Heart right ventricle (tissue), 16 donors: ENCODE measurements around the gene SLC2A10. TPM values are rescaled to one million over a fixed set of nuclear protein-coding genes. Genes with fewer than 3 reads are reported as not detected.

Experiments
- ATAC-seq, 8 donors: fragments of 200-7000 bp; cut with Tn5 transposase; one replicate each; pipeline ENCODE4 v1.9.1; 2020; ENCODE audit warnings: mild to moderate bottlenecking in 8 of 8, moderate library complexity in 8 of 8, moderate number of reproducible peaks in 1 of 8
- DNase-seq, 2 donors: peaks; one replicate each; pipeline ENCODE4 v3.0.0-alpha.2; 2020
- H3K27ac ChIP-seq, 10 donors: fragments of 200-600 bp; sonication (generic) in 2 of 10; one replicate each; pipeline versions ENCODE4 v1.5.0 to v1.8.0; 2020 to 2022; ENCODE audit warnings: mild to moderate bottlenecking in 3 of 10
- H3K27me3 ChIP-seq, 7 donors: fragments of 200-600 bp; one replicate each; pipeline ENCODE4 v1.8.0; 2021 to 2022; ENCODE audit warnings: mild to moderate bottlenecking in 2 of 7
- H3K36me3 ChIP-seq, 9 donors: fragments of 200-600 bp; sonication (generic) in 1 of 9; one replicate each; pipeline versions ENCODE4 v1.5.0 to v1.8.0; 2020 to 2022; ENCODE audit warnings: mild to moderate bottlenecking in 2 of 9
- H3K4me1 ChIP-seq, 9 donors: fragments of 200-600 bp; sonication (generic) in 1 of 9; one replicate each; pipeline versions ENCODE4 v1.5.0 to v1.8.0; 2020 to 2022; ENCODE audit warnings: mild to moderate bottlenecking in 4 of 9
- H3K4me3 ChIP-seq, 10 donors: fragments of 200-600 bp; sonication (generic) in 2 of 10; one replicate each; pipeline versions ENCODE4 v1.5.0 to v1.8.0; 2020 to 2022; ENCODE audit warnings: mild to moderate bottlenecking in 7 of 10, moderate library complexity in 2 of 10
- H3K9me3 ChIP-seq, 11 donors: fragments of 200-600 bp in 10 of 11; sonication (generic) in 2 of 11; one replicate each; pipeline versions ENCODE4 v1.5.0 to v1.8.0; 2013 to 2022; ENCODE audit warnings: mild to moderate bottlenecking in 2 of 11, control low read depth in 1 of 11, moderate library complexity in 1 of 11
- CTCF ChIP-seq, 9 donors: fragments of 200-600 bp; sonication (generic) in 2 of 9; IDR thresholded peaks; one replicate each; pipeline versions ENCODE4 v1.5.0 to v1.8.0; 2021 to 2022; ENCODE audit warnings: antibody characterized with exemption in 9 of 9, mild to moderate bottlenecking in 5 of 9, moderate library complexity in 1 of 9
- WGBS, 2 donors: extraction: QIAGEN DNeasy Blood & Tissue Kit; methylation state at CpG; one replicate each; pipeline ENCODE4 v1.1.7; 2013; ENCODE audit warnings: inconsistent platforms in 1 of 2; 5-methylcytosine and 5-hydroxymethylcytosine counted together
- intact Hi-C, 10 donors: fragments of 100-400 bp; cut with DNase I; formaldehyde crosslinking; loops; one replicate each; pipeline versions ENCODE4 v1.11.1 to v1.14.2; 2022
- polyA plus RNA-seq, 2 donors: library from polyadenylated mRNA; stranded (reverse); fragments of 200-250 nt; gene quantifications; one replicate each; pipeline ENCODE4 v1.2.3, GENCODE V29; 2013
- total RNA-seq, 10 donors: library from RNA; stranded (reverse); fragmentation: NEBNext Ultra II Directional in 3 of 10; extraction: Animal tissue kit (Norgen Biotek cat#: 25700) in 3 of 10; gene quantifications; one replicate each; pipeline versions ENCODE4 v1.2.1 to v1.2.4, GENCODE V29; 2021 to 2023
- donor health status: Arrhythmogenic right ventricular cardiomyopathy.
- donor health status: ischemic (EF 13 %, LVEDD 7.1; RV severe dilation, severe dysfunction).
- donor health status: healthy with polysubstance abuse.
- donor health status: DM: no; HTN: yes; CAD: no.
- donor health status: DM: no; HTN: no; CAD: no.
- donor health status: ischemic (EF 25% LVEDD 6.9; RV normal size, moderate dysfunction).
- donor health status: ischemic (EF 25% LVEDD 5.7; RV mildly dilated, moderate dysfunction).
- donor health status: healthy.
- donor health status: DM: yes; HTN: yes; CAD: no.
- donor health status: Ischemic cardiomyopathy.
- donor health status: ischemic (EF 35%, LVEDD 5.7; RV mildly dilated, moderate dysfunction).
- donor health status: nonischemic (EF 11% LVEDD 7.7; RV severe dilation, severe dysfunction).
- donor health status: DM: yes; HTN: yes; CAD: no.
- donor health status: PGD.
- donor health status: ischemic (EF 29% LVEDD 5.4; RV normal size, mild dysfunction).
- donor health status: nonischemic (EF 23%, LVEDD 6.1; RV moderate dilation, normal function).

The SLC2A10 gene
- total and polyA plus RNA-seq, 12 donors, result 1.1 to 5.2 (median 2.5) TPM

GRCh38 chr20:46702447-46703203 lies 6.8 kb upstream of the SLC2A10 start:
- Histone ChIP-seq H3K36me3 (no peaks in the 10 kb centered on the region), H3K27me3 (peaks cover 0 to 27% (median 13%) of the 10 kb centered on the region in 7 donors), H3K4me3 (no peak overlapping the region), H3K9me3 (peaks cover 0 to 15% (median 3%) of the 10 kb centered on the region in 11 donors), H3K27ac (no peak overlapping the region), H3K4me1 (no peaks in the 10 kb centered on the region)
- DNase-seq (no peak), ATAC-seq (no peak)
- intact Hi-C loops, result no loop called here
- TF ChIP-seq CTCF (IDR thresholded peaks at IDR 0.05), result no peak
- 95 to 96% methylated on average over 8 of the region's 8 CpGs for WGBS, 2 donors

GRCh38 chr20:46703435-46703834 lies 6.0 kb upstream of the SLC2A10 start:
- Histone ChIP-seq H3K36me3 (no peaks in the 10 kb centered on the region), H3K27ac (no peak overlapping the region), H3K27me3 (peaks cover 0 to 27% (median 13%) of the 10 kb centered on the region in 7 donors), H3K4me3 (no peak overlapping the region), H3K4me1 (no peaks in the 10 kb centered on the region), H3K9me3 (peaks cover 0 to 15% (median 3%) of the 10 kb centered on the region in 11 donors)
- no peak for DNase-seq
- intact Hi-C loops, result no loop called here
- no peak for ATAC-seq
- no peak for TF ChIP-seq CTCF (IDR thresholded peaks at IDR 0.05)
- WGBS, 2 donors, result 79 to 87% methylated on average over 3 of the region's 3 CpGs

GRCh38 chr20:46704714-46705377 lies 4.6 kb upstream of the SLC2A10 start:
- Histone ChIP-seq H3K9me3 (peaks cover 0 to 15% (median 0%) of the 10 kb centered on the region in 11 donors), H3K27me3 (peaks cover 0 to 29% (median 10%) of the 10 kb centered on the region in 7 donors), H3K4me1 (peaks cover 0 to 8% (median 3%) of the 10 kb centered on the region in 9 donors), H3K36me3 (no peaks in the 10 kb centered on the region), H3K27ac (no peak overlapping the region), H3K4me3 (no peak overlapping the region)
- no peak for DNase-seq
- intact Hi-C loops, result no loop called here
- WGBS, 2 donors, result 57 to 66% methylated on average over 7 of the region's 7 CpGs
- no peak for TF ChIP-seq CTCF (IDR thresholded peaks at IDR 0.05)
- ATAC-seq, result no peak

- Histone ChIP-seq H3K27ac (no peak overlapping the region), H3K4me3 (no peak overlapping the region), H3K4me1 (peaks cover 0 to 14% (median 5%) of the 10 kb centered on the region in 9 donors), H3K9me3 (peaks cover 0 to 15% (median 0%) of the 10 kb centered on the region in 11 donors), H3K27me3 (peaks cover 0 to 28% (median 7%) of the 10 kb centered on the region in 7 donors), H3K36me3 (no peaks in the 10 kb centered on the region)
- 63 to 64% methylated on average over 4 of the region's 4 CpGs for WGBS, 2 donors
- DNase-seq (no peak), ATAC-seq (no peak)
- TF ChIP-seq CTCF (IDR thresholded peaks at IDR 0.05), result no peak
- intact Hi-C loops, result no loop called here
Observed at GRCh38 chr20:46705378-46705729, 4.1 kb upstream of the SLC2A10 start.
